ENCODE measurements around the gene RSPH3.
"Not testable (repeated sequence)": the region's sequence is repeated elsewhere in the genome, so short reads cannot be mapped to it uniquely, and the experiment has no call there.

The RSPH3 gene

GRCh38 chr6:159023893-159024292 is 23.9 kb upstream of the RSPH3 start:
- DNase-seq = no peak

GRCh38 chr6:159020011-159020410 is 20.0 kb upstream of the RSPH3 start:
- DNase-seq = no peak

- DNase-seq = no peak
Measured at GRCh38 chr6:159017757-159018559, 18.0 kb upstream of the RSPH3 start.

- DNase-seq = no peak
Measured at GRCh38 chr6:159014406-159014805, 14.4 kb upstream of the RSPH3 start.

- DNase-seq = no peak
Measured at GRCh38 chr6:159013229-159013628, 13.2 kb upstream of the RSPH3 start.

- DNase-seq = no peak
Measured at GRCh38 chr6:159012201-159012600, 12.2 kb upstream of the RSPH3 start.

GRCh38 chr6:159010037-159010612 is 10.1 kb upstream of the RSPH3 start:
- DNase-seq = not testable (repeated sequence)

GRCh38 chr6:159008656-159009288 is 8.8 kb upstream of the RSPH3 start:
- DNase-seq = no peak

- DNase-seq = no peak
Measured at GRCh38 chr6:159007510-159007909, 7.5 kb upstream of the RSPH3 start.

GRCh38 chr6:159005436-159005835 is 5.4 kb upstream of the RSPH3 start:
- DNase-seq = no peak

GRCh38 chr6:159004592-159004991 is 4.6 kb upstream of the RSPH3 start:
- DNase-seq = no peak

GRCh38 chr6:159002432-159003155 is 2.6 kb upstream of the RSPH3 start:
- DNase-seq = no peak

GRCh38 chr6:158999154-158999665 is 792 bp downstream of the RSPH3 start:
- no peak for DNase-seq

- DNase-seq = no peak
Measured at GRCh38 chr6:158996856-158997255, 3.1 kb downstream of the RSPH3 start.

- no peak for DNase-seq
Measured at GRCh38 chr6:158993639-158994038, 6.4 kb downstream of the RSPH3 start.

GRCh38 chr6:158991017-158991723 is 8.8 kb downstream of the RSPH3 start:
- DNase-seq = no peak

- DNase-seq = not testable (repeated sequence)
Measured at GRCh38 chr6:158989711-158990110, 10.3 kb downstream of the RSPH3 start.

GRCh38 chr6:158988477-158988876 is 11.5 kb downstream of the RSPH3 start:
- DNase-seq = no peak

GRCh38 chr6:158987657-158988056 is 12.3 kb downstream of the RSPH3 start:
- DNase-seq = no peak

- no peak for DNase-seq
Measured at GRCh38 chr6:158978757-158979156, 21.2 kb downstream of the RSPH3 start.

- DNase-seq = no peak
Measured at GRCh38 chr6:158977382-158977781, 22.6 kb downstream of the RSPH3 start.
